ENCODE data around the gene SUSD2. TPM values are rescaled to one million over a fixed set of nuclear protein-coding genes. Genes with fewer than 3 reads are reported as not detected.

Gene SUSD2
- total and polyA plus RNA-seq, 2 donors (not counting 1 experiment from before 2014, with no cell fraction given): 10.6 to 11.9 TPM

GRCh38 chr22:24159650-24160049 is 21.6 kb upstream of the SUSD2 start:
- H3K4me3 ChIP-seq (replicated peaks in 1 of 4; ENCODE audit: control extremely low read depth in 1 of 4, insufficient read depth in 1 of 4, low read depth in 3 of 4, low read length in 4 of 4): no peak overlapping the region
- H3K4me1 ChIP-seq (ENCODE audit: control insufficient read depth, extremely low read depth, insufficient read depth, low read length): peaks cover 18% of the 10 kb centered on the region
- H4K20me1 ChIP-seq (ENCODE audit: control insufficient read depth, extremely low read depth, insufficient read depth, low read length): no peaks in the 10 kb centered on the region
- no peak overlapping the region for H3K4me2 ChIP-seq (ENCODE audit: extremely low read depth, insufficient read depth, low read length)
- no peak overlapping the region for H2AFZ ChIP-seq (ENCODE audit: low read length)
- TF ChIP-seq EZH2 (IDR thresholded peaks at IDR 0.05; ENCODE audit: low read length, missing control alignments): no peak
- DNase-seq (ENCODE audit: low read depth in 2 of 2): no peak
- no peak overlapping the region for H3K27ac ChIP-seq (ENCODE audit: insufficient read depth, low read length)
- H3K9me3 ChIP-seq (ENCODE audit: control insufficient read depth, insufficient read depth, low read depth, low read length): no peaks in the 10 kb centered on the region
- H3K79me2 ChIP-seq (ENCODE audit: control insufficient read depth, insufficient read depth, low read length): peaks cover 42% of the 10 kb centered on the region
- no peaks in the 10 kb centered on the region for H3K27me3 ChIP-seq (ENCODE audit: control insufficient read depth, insufficient read depth, low read length)
- no peak overlapping the region for H3K9ac ChIP-seq (ENCODE audit: insufficient read depth, low read length)
- H3K36me3 ChIP-seq (ENCODE audit: control insufficient read depth, insufficient read depth, low read length): peaks cover 16% of the 10 kb centered on the region

- Histone ChIP-seq H2AFZ (ENCODE audit: low read length) (no peak overlapping the region), H3K9me3 (ENCODE audit: control insufficient read depth, insufficient read depth, low read depth, low read length) (no peaks in the 10 kb centered on the region), H4K20me1 (ENCODE audit: control insufficient read depth, extremely low read depth, insufficient read depth, low read length) (no peaks in the 10 kb centered on the region), H3K36me3 (ENCODE audit: control insufficient read depth, insufficient read depth, low read length) (peaks cover 21% of the 10 kb centered on the region), H3K4me1 (ENCODE audit: control insufficient read depth, extremely low read depth, insufficient read depth, low read length) (peaks cover 14% of the 10 kb centered on the region), H3K4me2 (ENCODE audit: extremely low read depth, insufficient read depth, low read length) (no peak overlapping the region), H3K4me3 (replicated peaks in 1 of 4; ENCODE audit: control extremely low read depth in 1 of 4, insufficient read depth in 1 of 4, low read depth in 3 of 4, low read length in 4 of 4) (no peak overlapping the region), H3K27ac (ENCODE audit: insufficient read depth, low read length) (no peak overlapping the region), H3K27me3 (ENCODE audit: control insufficient read depth, insufficient read depth, low read length) (no peaks in the 10 kb centered on the region), H3K79me2 (ENCODE audit: control insufficient read depth, insufficient read depth, low read length) (peaks cover 40% of the 10 kb centered on the region), H3K9ac (ENCODE audit: insufficient read depth, low read length) (no peak overlapping the region)
- TF ChIP-seq, protein P1, sequence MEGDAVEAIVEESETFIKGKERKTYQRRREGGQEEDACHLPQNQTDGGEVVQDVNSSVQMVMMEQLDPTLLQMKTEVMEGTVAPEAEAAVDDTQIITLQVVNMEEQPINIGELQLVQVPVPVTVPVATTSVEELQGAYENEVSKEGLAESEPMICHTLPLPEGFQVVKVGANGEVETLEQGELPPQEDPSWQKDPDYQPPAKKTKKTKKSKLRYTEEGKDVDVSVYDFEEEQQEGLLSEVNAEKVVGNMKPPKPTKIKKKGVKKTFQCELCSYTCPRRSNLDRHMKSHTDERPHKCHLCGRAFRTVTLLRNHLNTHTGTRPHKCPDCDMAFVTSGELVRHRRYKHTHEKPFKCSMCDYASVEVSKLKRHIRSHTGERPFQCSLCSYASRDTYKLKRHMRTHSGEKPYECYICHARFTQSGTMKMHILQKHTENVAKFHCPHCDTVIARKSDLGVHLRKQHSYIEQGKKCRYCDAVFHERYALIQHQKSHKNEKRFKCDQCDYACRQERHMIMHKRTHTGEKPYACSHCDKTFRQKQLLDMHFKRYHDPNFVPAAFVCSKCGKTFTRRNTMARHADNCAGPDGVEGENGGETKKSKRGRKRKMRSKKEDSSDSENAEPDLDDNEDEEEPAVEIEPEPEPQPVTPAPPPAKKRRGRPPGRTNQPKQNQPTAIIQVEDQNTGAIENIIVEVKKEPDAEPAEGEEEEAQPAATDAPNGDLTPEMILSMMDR (conservative IDR thresholded peaks at IDR 0.05 in 1 of 2, IDR thresholded peaks at IDR 0.05 in 1 of 2; ENCODE audit: low read depth in 1 of 2, low read length in 2 of 2): no peak
- TF ChIP-seq EZH2 (IDR thresholded peaks at IDR 0.05; ENCODE audit: low read length, missing control alignments): no peak
- DNase-seq (ENCODE audit: low read depth in 2 of 2): no peak
Observed at GRCh38 chr22:24160546-24160945, 20.7 kb upstream of the SUSD2 start.

DNA sequence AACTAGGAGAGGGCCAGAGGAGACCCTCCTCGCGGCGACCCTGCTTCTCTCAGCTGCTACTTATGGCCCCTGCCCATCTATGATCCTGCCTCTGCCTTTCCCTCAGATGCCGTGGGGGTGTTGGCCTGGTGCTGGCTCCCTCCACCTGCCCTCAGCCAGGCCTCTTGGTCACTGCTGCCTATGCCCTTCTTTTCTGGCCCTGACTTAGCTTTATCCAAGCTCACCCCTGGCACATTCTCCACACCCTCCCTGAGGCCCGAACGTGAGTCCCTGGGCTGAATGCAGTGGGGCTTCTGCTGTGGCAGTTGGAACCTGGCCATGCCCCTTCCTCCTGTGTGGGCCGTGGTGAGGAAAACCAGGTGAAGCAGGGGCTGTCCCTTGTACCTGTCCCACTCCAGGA is 19.8 kb upstream of the SUSD2 start:
- no peaks in the 10 kb centered on the region for H4K20me1 ChIP-seq (ENCODE audit: control insufficient read depth, extremely low read depth, insufficient read depth, low read length)
- H3K36me3 ChIP-seq (ENCODE audit: control insufficient read depth, insufficient read depth, low read length): peaks cover 28% of the 10 kb centered on the region
- DNase-seq (ENCODE audit: low read depth in 2 of 2): no peak
- H3K27ac ChIP-seq (ENCODE audit: insufficient read depth, low read length): no peak overlapping the region
- H3K9ac ChIP-seq (ENCODE audit: insufficient read depth, low read length): no peak overlapping the region
- H3K4me3 ChIP-seq (replicated peaks in 1 of 4; ENCODE audit: control extremely low read depth in 1 of 4, insufficient read depth in 1 of 4, low read depth in 3 of 4, low read length in 4 of 4): no peak overlapping the region
- no peak overlapping the region for H3K4me2 ChIP-seq (ENCODE audit: extremely low read depth, insufficient read depth, low read length)
- peaks cover 12% of the 10 kb centered on the region for H3K4me1 ChIP-seq (ENCODE audit: control insufficient read depth, extremely low read depth, insufficient read depth, low read length)
- no peaks in the 10 kb centered on the region for H3K27me3 ChIP-seq (ENCODE audit: control insufficient read depth, insufficient read depth, low read length)
- no peaks in the 10 kb centered on the region for H3K9me3 ChIP-seq (ENCODE audit: control insufficient read depth, insufficient read depth, low read depth, low read length)
- peaks cover 39% of the 10 kb centered on the region for H3K79me2 ChIP-seq (ENCODE audit: control insufficient read depth, insufficient read depth, low read length)
- no peak overlapping the region for H2AFZ ChIP-seq (ENCODE audit: low read length)
- TF ChIP-seq EZH2 (IDR thresholded peaks at IDR 0.05; ENCODE audit: low read length, missing control alignments): no peak
- TF ChIP-seq, protein P1 (conservative IDR thresholded peaks at IDR 0.05 in 1 of 2, IDR thresholded peaks at IDR 0.05 in 1 of 2; ENCODE audit: low read depth in 1 of 2, low read length in 2 of 2): no peak
